SJSA1 (cell line): ENCODE results near the gene FFAR1. TPM values are rescaled to one million over a fixed set of nuclear protein-coding genes. Genes with fewer than 3 reads are reported as not detected.

Experiments used
- DNase-seq, 2 experiments: peaks; one replicate each; pipeline ENCODE4 v3.0.0-alpha.2; 2015 to 2020; ENCODE audit warnings: low spot score in 2 of 2, low read depth in 1 of 2
- H3K27ac ChIP-seq: fragments of 250-450 bp; sonication (Bioruptor Pico); 2 replicates; pipeline ENCODE4 v1.5.1; 2020; ENCODE audit warnings: mild to moderate bottlenecking, moderate library complexity
- H3K27me3 ChIP-seq: fragments of 250-450 bp; sonication (Bioruptor Pico); replicated peaks from 2 replicates; pipeline ENCODE4 v1.5.1; 2020; ENCODE audit warnings: mild to moderate bottlenecking, moderate library complexity
- H3K36me3 ChIP-seq: fragments of 250-450 bp; sonication (Bioruptor Pico); 2 replicates; pipeline ENCODE4 v1.5.1; 2020; ENCODE audit warnings: mild to moderate bottlenecking
- H3K4me1 ChIP-seq: fragments of 250-450 bp; sonication (Bioruptor Pico); replicated peaks from 2 replicates; pipeline ENCODE4 v1.6.1; 2021; ENCODE audit warnings: mild to moderate bottlenecking
- H3K4me3 ChIP-seq: fragments of 250-450 bp; sonication (Bioruptor Pico); 2 replicates; pipeline ENCODE4 v1.5.1; 2020; ENCODE audit warnings: mild to moderate bottlenecking
- H3K9me3 ChIP-seq: fragments of 250-450 bp; sonication (Bioruptor Pico); replicated peaks from 2 replicates; pipeline ENCODE4 v1.5.1; 2020; ENCODE audit warnings: mild to moderate bottlenecking
- total RNA-seq: library from RNA; depleted of rRNA; stranded (reverse); fragments of >200 nt; shearing (Covaris generic); gene quantifications from 2 replicates; pipeline ENCODE4 v1.2.3, GENCODE V29; 2014

The FFAR1 gene
- total RNA-seq, 1 experiment from 2014 or later: not detected

- Histone ChIP-seq H3K27ac (no peak overlapping the region; the same call in 1 of the 2 replicates), H3K27me3 (no peaks in the 10 kb centered on the region), H3K36me3 (no peaks in the 10 kb centered on the region), H3K4me1 (peaks cover 55% of the 10 kb centered on the region), H3K9me3 (no peaks in the 10 kb centered on the region), H3K4me3 (no peak overlapping the region)
- DNase-seq: no peak
Measured at GRCh38 chr19:35309481-35310279, 38.0 kb upstream of the FFAR1 start.

GRCh38 chr19:35310331-35310730, 37.4 kb upstream of the FFAR1 start:
- Histone ChIP-seq H3K9me3 (no peaks in the 10 kb centered on the region), H3K4me1 (peaks cover 55% of the 10 kb centered on the region), H3K36me3 (no peaks in the 10 kb centered on the region), H3K27ac (no peak overlapping the region), H3K4me3 (no peak overlapping the region), H3K27me3 (no peaks in the 10 kb centered on the region)
- no peak for DNase-seq

GRCh38 chr19:35310811-35311465, 36.8 kb upstream of the FFAR1 start:
- DNase-seq: no peak
- no peak overlapping the region for H3K4me3 ChIP-seq

GRCh38 chr19:35311901-35312665, 35.6 kb upstream of the FFAR1 start:
- DNase-seq: peak in 1 of 2 experiments; percentile 38
- Histone ChIP-seq H3K27ac (peak overlapping the region; percentile 63), H3K9me3 (no peaks in the 10 kb centered on the region), H3K4me1 (peaks cover 55% of the 10 kb centered on the region), H3K4me3 (no peak overlapping the region), H3K36me3 (no peaks in the 10 kb centered on the region), H3K27me3 (no peaks in the 10 kb centered on the region)

More at GRCh38 chr19:35310811-35311465, 36.8 kb upstream of the FFAR1 start:
- H3K9me3 ChIP-seq: no peaks in the 10 kb centered on the region
- H3K36me3 ChIP-seq: no peaks in the 10 kb centered on the region
- no peak overlapping the region for H3K27ac ChIP-seq
- H3K27me3 ChIP-seq: no peaks in the 10 kb centered on the region
- peaks cover 55% of the 10 kb centered on the region for H3K4me1 ChIP-seq

GRCh38 chr19:35313587-35313986, 34.1 kb upstream of the FFAR1 start:
- no peak overlapping the region for H3K4me3 ChIP-seq
- peaks cover 50% of the 10 kb centered on the region for H3K4me1 ChIP-seq
- H3K27me3 ChIP-seq: no peaks in the 10 kb centered on the region
- DNase-seq: no peak
- H3K9me3 ChIP-seq: no peaks in the 10 kb centered on the region
- no peaks in the 10 kb centered on the region for H3K36me3 ChIP-seq
- H3K27ac ChIP-seq: no peak overlapping the region

- no peak overlapping the region for H3K27ac ChIP-seq
- H3K4me1 ChIP-seq: peaks cover 54% of the 10 kb centered on the region
- H3K9me3 ChIP-seq: no peaks in the 10 kb centered on the region
- no peaks in the 10 kb centered on the region for H3K36me3 ChIP-seq
- no peaks in the 10 kb centered on the region for H3K27me3 ChIP-seq
- DNase-seq: no peak
- no peak overlapping the region for H3K4me3 ChIP-seq
Measured at GRCh38 chr19:35314031-35314430, 33.7 kb upstream of the FFAR1 start.

- Histone ChIP-seq H3K36me3 (no peaks in the 10 kb centered on the region), H3K4me1 (peaks cover 51% of the 10 kb centered on the region), H3K27me3 (no peaks in the 10 kb centered on the region), H3K27ac (no peak overlapping the region), H3K4me3 (no peak overlapping the region), H3K9me3 (no peaks in the 10 kb centered on the region)
- no peak for DNase-seq
Measured at GRCh38 chr19:35314858-35315470, 32.7 kb upstream of the FFAR1 start.

- Histone ChIP-seq H3K36me3 (no peaks in the 10 kb centered on the region), H3K4me3 (no peak overlapping the region), H3K27me3 (no peaks in the 10 kb centered on the region), H3K4me1 (peaks cover 43% of the 10 kb centered on the region), H3K9me3 (no peaks in the 10 kb centered on the region), H3K27ac (no peak overlapping the region)
- DNase-seq: no peak
Measured at GRCh38 chr19:35315883-35316282, 31.8 kb upstream of the FFAR1 start.

GRCh38 chr19:35316560-35316959, 31.1 kb upstream of the FFAR1 start:
- no peaks in the 10 kb centered on the region for H3K27me3 ChIP-seq
- no peaks in the 10 kb centered on the region for H3K36me3 ChIP-seq
- no peak for DNase-seq
- H3K9me3 ChIP-seq: no peaks in the 10 kb centered on the region
- H3K4me1 ChIP-seq: peaks cover 36% of the 10 kb centered on the region
- H3K4me3 ChIP-seq: no peak overlapping the region
- H3K27ac ChIP-seq: no peak overlapping the region

GRCh38 chr19:35317464-35318043, 30.1 kb upstream of the FFAR1 start:
- no peaks in the 10 kb centered on the region for H3K9me3 ChIP-seq
- no peaks in the 10 kb centered on the region for H3K36me3 ChIP-seq
- H3K4me1 ChIP-seq: peaks cover 26% of the 10 kb centered on the region
- no peak overlapping the region for H3K4me3 ChIP-seq
- H3K27me3 ChIP-seq: no peaks in the 10 kb centered on the region
- no peak for DNase-seq
- H3K27ac ChIP-seq: no peak overlapping the region

GRCh38 chr19:35318679-35319448, 28.8 kb upstream of the FFAR1 start:
- Histone ChIP-seq H3K27ac (peak overlapping the region; percentile 84), H3K4me1 (peaks cover 15% of the 10 kb centered on the region), H3K9me3 (no peaks in the 10 kb centered on the region), H3K27me3 (no peaks in the 10 kb centered on the region), H3K4me3 (no peak overlapping the region), H3K36me3 (no peaks in the 10 kb centered on the region)
- DNase-seq: peak; percentile 81 to 86

GRCh38 chr19:35320065-35320713, 27.5 kb upstream of the FFAR1 start:
- H3K9me3 ChIP-seq: no peaks in the 10 kb centered on the region
- H3K4me1 ChIP-seq: peaks cover 15% of the 10 kb centered on the region
- no peak for DNase-seq
- no peak overlapping the region for H3K27ac ChIP-seq
- H3K27me3 ChIP-seq: no peaks in the 10 kb centered on the region
- no peak overlapping the region for H3K4me3 ChIP-seq
- no peaks in the 10 kb centered on the region for H3K36me3 ChIP-seq
